Thoracic aorta (tissue), 2 donors: ENCODE data around the gene PBRM1. TPM values are rescaled to one million over a fixed set of nuclear protein-coding genes. Genes with fewer than 3 reads are reported as not detected.

Experiments used
- ATAC-seq: fragments of 150-250 bp; one replicate; pipeline ENCODE4 v1.8.0; 2017; ENCODE audit warnings: low read depth; ENCODE audit not compliant: insufficient number of reproducible peaks, low FRiP score
- DNase-seq: peaks from one replicate; pipeline ENCODE4 v3.0.0-alpha.2; 2020; ENCODE audit warnings: low spot score
- H3K27ac ChIP-seq, 2 donors: fragments of 200-600 bp; sonication (generic); 1 replicate in 1 of 2; 2 replicates in 1 of 2; pipeline ENCODE4 v1.5.1; 2016; ENCODE audit warnings: mild to moderate bottlenecking in 2 of 2, moderate library complexity in 2 of 2
- H3K27me3 ChIP-seq: fragments of 200-600 bp; sonication (generic); replicated peaks from 2 replicates; pipeline ENCODE4 v1.6.0; 2016; ENCODE audit warnings: mild to moderate bottlenecking; ENCODE audit not compliant: insufficient read depth
- H3K36me3 ChIP-seq: fragments of 200-600 bp; sonication (generic); one replicate; pipeline ENCODE4 v1.5.1; 2016
- H3K4me1 ChIP-seq, 2 donors: fragments of 200-600 bp; sonication (generic); 1 replicate in 1 of 2; 2 replicates in 1 of 2; pipeline versions ENCODE4 v1.5.1 to v1.6.0; 2016; ENCODE audit warnings: low read depth in 2 of 2, mild to moderate bottlenecking in 1 of 2; ENCODE audit not compliant: control insufficient read depth in 1 of 2
- H3K4me3 ChIP-seq: fragments of 200-600 bp; sonication (generic); 2 replicates; pipeline ENCODE4 v1.5.1; 2016; ENCODE audit warnings: mild to moderate bottlenecking
- H3K9me3 ChIP-seq: fragments of 200-600 bp; sonication (generic); 2 replicates; pipeline ENCODE4 v1.5.1; 2016
- CTCF ChIP-seq: fragments of 200-600 bp; sonication (generic); IDR thresholded peaks from one replicate; pipeline ENCODE4 v1.5.1; 2019; ENCODE audit warnings: antibody characterized with exemption
- total RNA-seq, 2 donors: library from RNA; depleted of rRNA; stranded (reverse); fragments of >200 nt; gene quantifications; one replicate each; pipeline versions ENCODE4 v1.1.0 to v1.2.3, GENCODE V29; 2016

The PBRM1 gene
- total RNA-seq, 2 donors from 2014 or later = 84.5 to 87.2 TPM

- H3K4me1 ChIP-seq = peaks cover 9 to 23% of the 10 kb centered on the region in 2 donors
- TF ChIP-seq CTCF = no peak
- H3K27ac ChIP-seq = peak overlapping the region; percentile 25 to 65
- H3K4me3 ChIP-seq = peak overlapping the region; percentile 39
- H3K27me3 ChIP-seq = no peaks in the 10 kb centered on the region
- no peaks in the 10 kb centered on the region for H3K9me3 ChIP-seq
- ATAC-seq (no peak), DNase-seq (no peak)
- peaks cover 7% of the 10 kb centered on the region for H3K36me3 ChIP-seq
Observed at GRCh38 chr3:52524752-52525679, 160.7 kb downstream of the PBRM1 start.

- H3K4me3 ChIP-seq = no peak overlapping the region
- no peaks in the 10 kb centered on the region for H3K9me3 ChIP-seq
- H3K36me3 ChIP-seq = peaks cover 7% of the 10 kb centered on the region
- peak overlapping the region in 1 of 2 donors; percentile 65 for H3K27ac ChIP-seq
- no peak for TF ChIP-seq CTCF
- H3K27me3 ChIP-seq = no peaks in the 10 kb centered on the region
- ATAC-seq (no peak), DNase-seq (no peak)
- H3K4me1 ChIP-seq = peaks cover 5 to 16% of the 10 kb centered on the region in 2 donors
Observed at GRCh38 chr3:52524258-52524751, 161.4 kb downstream of the PBRM1 start.

DNA sequence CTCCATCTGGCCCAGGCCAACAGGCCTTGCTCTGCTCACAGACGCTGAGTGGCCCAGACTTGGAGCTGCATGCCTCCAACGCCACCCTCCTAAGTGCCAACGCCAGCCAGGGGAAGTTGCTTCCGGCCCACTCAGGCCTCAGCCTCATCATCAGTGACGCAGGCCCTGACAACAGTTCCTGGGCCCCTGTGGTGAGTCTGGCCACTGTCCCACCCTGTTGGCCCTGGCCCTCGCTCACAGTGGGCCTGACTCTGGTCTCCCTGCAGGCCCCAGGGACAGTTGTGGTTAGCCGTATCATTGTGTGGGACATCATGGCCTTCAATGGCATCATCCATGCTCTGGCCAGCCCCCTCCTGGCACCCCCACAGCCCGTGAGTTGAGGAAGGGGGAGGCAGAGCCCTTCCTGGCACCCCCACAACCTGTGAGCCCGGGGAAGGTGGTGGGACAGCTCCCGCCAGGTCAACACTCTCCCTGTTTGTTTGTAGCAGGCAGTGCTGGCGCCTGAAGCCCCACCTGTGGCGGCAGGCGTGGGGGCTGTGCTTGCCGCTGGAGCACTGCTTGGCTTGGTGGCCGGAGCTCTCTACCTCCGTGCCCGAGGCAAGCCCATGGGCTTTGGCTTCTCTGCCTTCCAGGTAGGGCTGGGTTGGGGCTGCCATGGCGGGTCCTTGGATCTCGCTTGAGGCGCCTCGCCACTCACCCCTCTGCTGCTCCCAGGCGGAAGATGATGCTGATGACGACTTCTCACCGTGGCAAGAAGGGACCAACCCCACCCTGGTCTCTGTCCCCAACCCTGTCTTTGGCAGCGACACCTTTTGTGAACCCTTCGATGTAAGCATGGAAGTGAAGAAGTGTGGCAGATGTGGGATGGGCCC lies 162.1 kb downstream of the PBRM1 start:
- no peak for TF ChIP-seq CTCF
- ATAC-seq = no peak
- no peaks in the 10 kb centered on the region for H3K27me3 ChIP-seq
- H3K27ac ChIP-seq = no peak overlapping the region
- H3K9me3 ChIP-seq = no peaks in the 10 kb centered on the region
- H3K4me3 ChIP-seq = no peak overlapping the region
- no peak for DNase-seq
- H3K4me1 ChIP-seq = peaks cover 5 to 14% of the 10 kb centered on the region in 2 donors
- H3K36me3 ChIP-seq = peaks cover 7% of the 10 kb centered on the region

DNA sequence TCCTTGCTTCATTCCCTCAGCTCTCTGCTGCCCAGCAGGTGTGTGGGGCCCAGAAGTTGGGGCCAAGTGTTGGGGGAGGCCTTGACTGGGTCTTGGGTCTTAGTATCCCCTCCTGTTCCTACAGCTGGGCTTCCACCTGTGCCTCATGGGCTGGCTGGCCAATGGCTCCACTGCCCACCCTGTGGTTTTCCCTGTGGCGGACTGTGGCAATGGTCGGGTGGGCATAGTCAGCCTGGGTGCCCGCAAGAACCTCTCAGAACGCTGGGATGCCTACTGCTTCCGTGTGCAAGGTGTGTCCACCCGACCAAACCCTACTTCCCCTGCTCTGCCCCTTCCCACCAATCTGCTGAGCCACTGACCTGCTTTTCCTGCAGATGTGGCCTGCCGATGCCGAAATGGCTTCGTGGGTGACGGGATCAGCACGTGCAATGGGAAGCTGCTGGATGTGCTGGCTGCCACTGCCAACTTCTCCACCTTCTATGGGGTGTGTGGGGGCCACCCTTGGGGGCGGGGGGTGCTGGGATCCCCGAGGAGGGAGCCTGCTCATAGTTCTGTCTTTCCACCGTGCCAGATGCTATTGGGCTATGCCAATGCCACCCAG lies 163.0 kb downstream of the PBRM1 start:
- H3K27ac ChIP-seq = no peak overlapping the region
- no peak for DNase-seq
- peaks cover 5 to 14% of the 10 kb centered on the region in 2 donors for H3K4me1 ChIP-seq
- ATAC-seq = no peak
- TF ChIP-seq CTCF = no peak
- H3K36me3 ChIP-seq = peaks cover 5% of the 10 kb centered on the region
- H3K27me3 ChIP-seq = no peaks in the 10 kb centered on the region
- no peak overlapping the region for H3K4me3 ChIP-seq
- no peaks in the 10 kb centered on the region for H3K9me3 ChIP-seq
